ENCODE data around the gene CLIC3. TPM values are rescaled to one million over a fixed set of nuclear protein-coding genes. Genes with fewer than 3 reads are reported as not detected.

Gene CLIC3
- total RNA-seq, 2 experiments from 2014 or later = not detected

- no peak overlapping the region for H3K4me3 ChIP-seq (ENCODE audit: low read depth, low read length, poor library complexity, severe bottlenecking)
- H3K9me3 ChIP-seq (ENCODE audit: low read length) = no peaks in the 10 kb centered on the region
- H3K9me2 ChIP-seq (ENCODE audit: insufficient read depth, low read length) = no peaks in the 10 kb centered on the region
- H3K4me2 ChIP-seq (ENCODE audit: low read length) = no peak overlapping the region
- ChIA-PET CTCF (ENCODE audit: unreplicated experiment) (interaction anchor here (0.6 kb wide), 3 partner anchors 32 to 1033 kb away, joined by 6 to 14 read pairs (median 8); no protein-coding TSS in a partner anchor), POLR2A (no interaction called here)
- intact Hi-C loops (cut with micrococcal nuclease; ENCODE audit: unreplicated experiment) = no loop called here
- no peak overlapping the region for H2AFZ ChIP-seq (ENCODE audit: low read length)
- no peak overlapping the region for H3K27ac ChIP-seq (ENCODE audit: low read depth, low read length, poor library complexity, severe bottlenecking)
- H4K20me1 ChIP-seq (ENCODE audit: insufficient read depth, low read length) = no peaks in the 10 kb centered on the region
- H3K79me2 ChIP-seq (ENCODE audit: insufficient read depth, low read depth, low read length) = no peaks in the 10 kb centered on the region
- no peak for DNase-seq (ENCODE audit: low spot score)
- no peaks in the 10 kb centered on the region for H3K4me1 ChIP-seq (ENCODE audit: insufficient read depth, low read length, poor library complexity, severe bottlenecking)
- no TSS peak for BruUV-seq (replicated peaks)
- H3K36me3 ChIP-seq (ENCODE audit: insufficient read depth, low read length) = no peaks in the 10 kb centered on the region
- TF ChIP-seq EZH2phosphoT487 (IDR thresholded peaks at IDR 0.05; ENCODE audit: borderline replicate concordance, low read depth, low read length) = no peak
- TF ChIP-seq CTCF (conservative IDR thresholded peaks at IDR 0.05; ENCODE audit: low read length) = no peak
These were observed 36.0 kb downstream of the CLIC3 start for GRCh38 chr9:136960212-136960937.

GRCh38 chr9:136958898-136959850 lies 37.2 kb downstream of the CLIC3 start:
- H3K27ac ChIP-seq (ENCODE audit: low read depth, low read length, poor library complexity, severe bottlenecking) = no peak overlapping the region
- CTCF ChIA-PET (ENCODE audit: unreplicated experiment) = interaction anchor here (0.6 kb wide), 4 partner anchors 16 to 1034 kb away, joined by 3 to 14 read pairs (median 7); no protein-coding TSS in a partner anchor
- TF ChIP-seq CTCF (conservative IDR thresholded peaks at IDR 0.05; ENCODE audit: low read length) (no peak), EZH2phosphoT487 (IDR thresholded peaks at IDR 0.05; ENCODE audit: borderline replicate concordance, low read depth, low read length) (no peak)
- POLR2A ChIA-PET = no interaction called here
- intact Hi-C loops (cut with micrococcal nuclease; ENCODE audit: unreplicated experiment) = no loop called here
- DNase-seq (ENCODE audit: low spot score) = no peak
- no peak overlapping the region for H3K4me2 ChIP-seq (ENCODE audit: low read length)
- no peaks in the 10 kb centered on the region for H4K20me1 ChIP-seq (ENCODE audit: insufficient read depth, low read length)
- no TSS peak for BruUV-seq (replicated peaks)
- no peaks in the 10 kb centered on the region for H3K9me2 ChIP-seq (ENCODE audit: insufficient read depth, low read length)
- H3K4me3 ChIP-seq (ENCODE audit: low read depth, low read length, poor library complexity, severe bottlenecking) = no peak overlapping the region
- H3K36me3 ChIP-seq (ENCODE audit: insufficient read depth, low read length) = no peaks in the 10 kb centered on the region
- no peaks in the 10 kb centered on the region for H3K79me2 ChIP-seq (ENCODE audit: insufficient read depth, low read depth, low read length)
- no peaks in the 10 kb centered on the region for H3K9me3 ChIP-seq (ENCODE audit: low read length)
- no peak overlapping the region for H2AFZ ChIP-seq (ENCODE audit: low read length)
- H3K4me1 ChIP-seq (ENCODE audit: insufficient read depth, low read length, poor library complexity, severe bottlenecking) = no peaks in the 10 kb centered on the region
